Natural killer cell (primary cell): ENCODE data around the gene AFAP1. TPM values are rescaled to one million over a fixed set of nuclear protein-coding genes. Genes with fewer than 3 reads are reported as not detected.

Source experiments
- ATAC-seq, 3 donors: fragments of 150-1000 bp in 2 of 3; fragments of 200-7000 bp in 1 of 3; cut with Tn5 transposase; 1 replicate in 1 of 3; 2 replicates in 2 of 3; pipeline ENCODE4 v1.10.0; 2021; ENCODE audit warnings: mild to moderate bottlenecking in 2 of 3, moderate library complexity in 2 of 3
- DNase-seq, 2 donors: peaks; one replicate each; pipeline versions ENCODE4 v3.0.0 to v3.0.0-alpha.2; 2013 to 2021; ENCODE audit warnings: mixed read lengths in 1 of 2
- H3K27ac ChIP-seq: one replicate; pipeline ENCODE4 v1.5.1; 2013; ENCODE audit warnings: mild to moderate bottlenecking, low read length
- H3K27me3 ChIP-seq: one replicate; pipeline ENCODE4 v1.6.1; 2013; ENCODE audit warnings: low read length; ENCODE audit not compliant: control insufficient read depth, insufficient read depth
- H3K36me3 ChIP-seq: one replicate; pipeline ENCODE4 v1.6.1; 2013; ENCODE audit warnings: low read length; ENCODE audit not compliant: control insufficient read depth, insufficient read depth
- H3K4me1 ChIP-seq: one replicate; pipeline ENCODE4 v1.6.1; 2013; ENCODE audit warnings: low read length; ENCODE audit not compliant: control insufficient read depth, insufficient read depth
- H3K4me3 ChIP-seq: one replicate; pipeline ENCODE4 v1.5.1; 2013; ENCODE audit warnings: low read length
- H3K9me3 ChIP-seq: one replicate; pipeline ENCODE4 v1.6.1; 2013; ENCODE audit warnings: low read length; ENCODE audit not compliant: control insufficient read depth, insufficient read depth
- H3K27ac Mint-ChIP-seq, 2 donors: one replicate each; pipeline ENCODE4 v1.8.0; 2022; ENCODE audit warnings: mild to moderate bottlenecking in 2 of 2, mixed read lengths in 2 of 2, moderate library complexity in 1 of 2
- H3K27me3 Mint-ChIP-seq, 2 donors: one replicate each; pipeline ENCODE4 v1.8.0; 2022; ENCODE audit warnings: low read depth in 2 of 2, mixed read lengths in 2 of 2
- H3K36me3 Mint-ChIP-seq: one replicate; pipeline ENCODE4 v1.8.0; 2022; ENCODE audit warnings: mixed read lengths
- H3K4me1 Mint-ChIP-seq, 2 donors: one replicate each; pipeline ENCODE4 v1.8.0; 2022; ENCODE audit warnings: mixed read lengths in 2 of 2
- H3K4me3 Mint-ChIP-seq: one replicate; pipeline ENCODE4 v1.8.0; 2022; ENCODE audit warnings: mild to moderate bottlenecking, moderate library complexity, mixed read lengths
- H3K9me3 Mint-ChIP-seq, 2 donors: one replicate each; pipeline ENCODE4 v1.8.0; 2022; ENCODE audit warnings: mixed read lengths in 2 of 2
- WGBS: methylation state at CpG from one replicate; pipeline ENCODE4 v1.1.7; 2013; ENCODE audit warnings: missing lambda C conversion rate; ENCODE audit not compliant: insufficient coverage; 5-methylcytosine and 5-hydroxymethylcytosine counted together
- intact Hi-C: fragments of 100-400 bp; cut with micrococcal nuclease; formaldehyde crosslinking; loops from one replicate; pipeline ENCODE4 v1.14.2; 2022
- total RNA-seq, 4 donors: library from RNA; stranded (reverse); fragments of 120-200 nt in 1 of 4; gene quantifications; one replicate each; pipeline versions ENCODE4 v1.2.3 to v1.2.4, GENCODE V29; 2013 to 2022
- TF ChIP-seq, protein P1 (sequence below): fragments of 200-600 bp; IDR thresholded peaks from one replicate; pipeline ENCODE4 v1.8.0; 2022; ENCODE audit warnings: antibody characterized with exemption

The AFAP1 gene
- total RNA-seq, 3 donors from 2014 or later (not counting 1 experiment from before 2014, with no cell fraction given): 4.9 to 12.5 (median 9.5) TPM

DNA sequence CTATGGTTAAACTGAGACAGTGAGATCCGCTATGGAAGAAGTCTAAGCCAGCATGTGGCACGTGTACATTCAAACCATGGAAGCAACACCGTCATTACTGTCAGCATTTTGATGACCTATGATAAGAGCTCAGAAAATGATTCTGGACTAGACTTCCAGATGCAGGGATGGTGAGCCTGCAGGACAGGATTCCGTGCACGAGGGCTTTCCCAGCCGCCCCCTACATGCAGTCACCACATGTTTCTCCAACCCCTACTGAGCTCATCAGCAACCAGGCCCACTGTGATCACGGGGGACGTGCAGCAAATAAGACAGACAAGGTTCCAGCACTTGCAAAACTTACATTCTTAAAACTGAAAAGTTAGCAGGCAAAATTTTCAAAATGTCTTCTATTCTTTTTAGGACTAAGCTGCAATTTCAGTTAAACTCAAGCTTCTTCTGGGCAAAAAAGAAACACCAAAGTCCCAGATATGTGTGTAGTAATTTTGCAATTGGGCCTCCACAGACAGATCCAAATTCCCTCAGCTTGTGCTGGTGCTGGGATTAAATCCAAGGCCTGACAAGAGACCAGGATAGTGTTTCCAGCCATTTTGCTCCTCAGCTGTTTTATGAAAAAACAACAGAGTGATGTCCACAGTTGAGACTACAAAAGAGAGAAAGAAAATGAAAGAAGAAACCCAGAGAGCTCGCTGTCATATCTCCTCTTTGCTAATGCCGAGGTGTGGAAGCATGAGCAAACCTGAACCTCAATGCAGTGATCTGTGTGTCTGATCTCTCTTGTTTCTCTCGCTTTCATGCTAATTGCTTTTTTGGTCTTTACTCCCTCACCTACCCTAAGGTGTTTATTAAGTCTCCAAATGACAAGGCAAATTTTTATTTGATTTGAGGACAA is 118.2 kb downstream of the AFAP1 start:
- intact Hi-C loops: no loop called here
- Histone ChIP-seq H3K27me3 (no peaks in the 10 kb centered on the region), H3K9me3 (no peaks in the 10 kb centered on the region), H3K4me1 (no peaks in the 10 kb centered on the region), H3K27ac (no peak overlapping the region), H3K4me3 (no peak overlapping the region), H3K36me3 (no peaks in the 10 kb centered on the region)
- no peak overlapping the region for H3K27ac Mint-ChIP-seq
- ATAC-seq: no peak
- no peak for DNase-seq
- TF ChIP-seq, protein P1, sequence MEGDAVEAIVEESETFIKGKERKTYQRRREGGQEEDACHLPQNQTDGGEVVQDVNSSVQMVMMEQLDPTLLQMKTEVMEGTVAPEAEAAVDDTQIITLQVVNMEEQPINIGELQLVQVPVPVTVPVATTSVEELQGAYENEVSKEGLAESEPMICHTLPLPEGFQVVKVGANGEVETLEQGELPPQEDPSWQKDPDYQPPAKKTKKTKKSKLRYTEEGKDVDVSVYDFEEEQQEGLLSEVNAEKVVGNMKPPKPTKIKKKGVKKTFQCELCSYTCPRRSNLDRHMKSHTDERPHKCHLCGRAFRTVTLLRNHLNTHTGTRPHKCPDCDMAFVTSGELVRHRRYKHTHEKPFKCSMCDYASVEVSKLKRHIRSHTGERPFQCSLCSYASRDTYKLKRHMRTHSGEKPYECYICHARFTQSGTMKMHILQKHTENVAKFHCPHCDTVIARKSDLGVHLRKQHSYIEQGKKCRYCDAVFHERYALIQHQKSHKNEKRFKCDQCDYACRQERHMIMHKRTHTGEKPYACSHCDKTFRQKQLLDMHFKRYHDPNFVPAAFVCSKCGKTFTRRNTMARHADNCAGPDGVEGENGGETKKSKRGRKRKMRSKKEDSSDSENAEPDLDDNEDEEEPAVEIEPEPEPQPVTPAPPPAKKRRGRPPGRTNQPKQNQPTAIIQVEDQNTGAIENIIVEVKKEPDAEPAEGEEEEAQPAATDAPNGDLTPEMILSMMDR: no peak
- no peak overlapping the region for H3K4me3 Mint-ChIP-seq
- peaks cover 2 to 22% of the 10 kb centered on the region in 2 donors for H3K27me3 Mint-ChIP-seq
- WGBS: 87% methylated on average over 10 of the region's 11 CpGs
- H3K9me3 Mint-ChIP-seq: no peaks in the 10 kb centered on the region
- no peaks in the 10 kb centered on the region for H3K36me3 Mint-ChIP-seq
- H3K4me1 Mint-ChIP-seq: peaks cover 0 to 4% of the 10 kb centered on the region in 2 donors

DNA sequence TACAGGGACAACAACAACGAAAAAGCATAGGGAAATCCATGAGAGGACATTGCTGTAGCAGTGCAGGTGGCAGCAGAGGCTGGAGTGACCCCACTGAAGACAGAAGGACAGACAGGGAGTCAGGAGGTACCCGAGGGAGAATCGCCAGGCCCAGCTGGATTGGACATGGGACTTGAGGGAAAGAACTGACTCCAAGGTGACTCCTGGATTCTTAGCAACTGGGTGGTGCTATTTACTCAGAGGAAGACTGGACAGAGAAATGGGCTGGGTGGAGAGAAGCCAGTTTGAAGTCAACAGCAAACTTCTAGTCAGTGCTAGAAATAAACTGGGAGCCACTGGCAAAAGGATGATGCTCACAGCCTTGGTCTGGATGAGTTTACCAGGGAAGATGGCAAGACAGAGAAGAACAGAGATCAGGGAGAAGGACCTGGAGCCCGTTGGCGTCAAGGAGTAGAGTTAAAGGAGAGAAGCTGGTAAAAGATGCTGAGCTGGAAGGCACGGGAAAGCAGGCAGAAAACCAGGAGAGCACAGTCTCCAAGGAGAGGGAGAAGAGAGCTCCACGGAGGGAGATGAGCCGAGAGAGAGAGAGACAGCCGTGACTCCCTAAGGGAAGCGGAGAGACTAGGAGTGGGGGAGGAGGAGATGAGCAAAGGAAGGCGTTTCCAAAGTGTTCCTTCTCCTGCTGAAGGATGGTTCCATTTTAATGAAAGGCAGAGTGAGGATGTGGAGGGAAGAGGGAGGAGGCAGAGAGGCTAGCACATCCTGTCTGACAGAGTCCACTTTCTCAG is 119.4 kb downstream of the AFAP1 start:
- no peak for DNase-seq
- TF ChIP-seq, protein P1: no peak
- H3K4me1 ChIP-seq: no peaks in the 10 kb centered on the region
- no peaks in the 10 kb centered on the region for H3K9me3 ChIP-seq
- Mint-ChIP-seq H3K4me1 (no peaks in the 10 kb centered on the region), H3K36me3 (no peaks in the 10 kb centered on the region), H3K4me3 (no peak overlapping the region), H3K27me3 (peaks cover 2 to 16% of the 10 kb centered on the region in 2 donors), H3K27ac (peak overlapping the region in 1 of 2 donors; percentile 28), H3K9me3 (no peaks in the 10 kb centered on the region)
- H3K27ac ChIP-seq: no peak overlapping the region
- H3K4me3 ChIP-seq: no peak overlapping the region
- WGBS: 90% methylated on average over 11 of the region's 11 CpGs
- intact Hi-C loops: no loop called here
- no peaks in the 10 kb centered on the region for H3K36me3 ChIP-seq
- no peaks in the 10 kb centered on the region for H3K27me3 ChIP-seq
- ATAC-seq: no peak

DNA sequence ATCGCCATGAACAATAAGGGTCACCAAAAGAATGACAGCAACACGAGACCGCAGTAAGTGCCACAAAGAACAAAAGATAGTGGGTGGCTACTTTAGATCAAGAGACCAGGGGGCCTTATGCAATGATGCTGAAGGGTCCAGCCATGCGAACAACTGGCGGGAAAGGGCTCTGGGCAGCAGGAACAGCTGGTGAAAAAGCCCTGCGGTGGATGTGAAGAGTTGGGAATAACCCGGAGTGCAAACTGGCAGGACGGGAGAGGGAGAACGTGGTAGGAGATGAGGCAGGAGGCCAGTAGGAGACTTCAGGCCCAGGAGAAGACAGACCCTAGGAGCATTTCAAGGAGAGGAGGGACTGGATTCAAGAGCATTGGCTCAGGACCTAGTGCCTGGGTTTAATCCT is 120.2 kb downstream of the AFAP1 start:
- Mint-ChIP-seq H3K36me3 (no peaks in the 10 kb centered on the region), H3K27me3 (peaks cover 2 to 15% of the 10 kb centered on the region in 2 donors), H3K9me3 (no peaks in the 10 kb centered on the region), H3K4me3 (no peak overlapping the region), H3K27ac (no peak overlapping the region), H3K4me1 (no peaks in the 10 kb centered on the region)
- H3K27me3 ChIP-seq: no peaks in the 10 kb centered on the region
- 94% methylated on average over 9 of the region's 9 CpGs for WGBS
- H3K4me3 ChIP-seq: no peak overlapping the region
- peaks cover 3% of the 10 kb centered on the region for H3K36me3 ChIP-seq
- intact Hi-C loops: no loop called here
- TF ChIP-seq, protein P1: no peak
- no peaks in the 10 kb centered on the region for H3K9me3 ChIP-seq
- no peak overlapping the region for H3K27ac ChIP-seq
- H3K4me1 ChIP-seq: no peaks in the 10 kb centered on the region
- ATAC-seq (no peak), DNase-seq (no peak)
